ENCODE results near the gene CLPTM1. TPM values are rescaled to one million over a fixed set of nuclear protein-coding genes. Genes with fewer than 3 reads are reported as not detected.
"Not testable (repeated sequence)": the region's sequence is repeated elsewhere in the genome, so short reads cannot be mapped to it uniquely, and the experiment has no call there.

CLPTM1 gene
- total RNA-seq, 1 donor from 2014 or later, result 39.6 TPM

GRCh38 chr19:44958090-44958489, 2.9 kb downstream of the CLPTM1 start:
- TF ChIP-seq, protein P1, sequence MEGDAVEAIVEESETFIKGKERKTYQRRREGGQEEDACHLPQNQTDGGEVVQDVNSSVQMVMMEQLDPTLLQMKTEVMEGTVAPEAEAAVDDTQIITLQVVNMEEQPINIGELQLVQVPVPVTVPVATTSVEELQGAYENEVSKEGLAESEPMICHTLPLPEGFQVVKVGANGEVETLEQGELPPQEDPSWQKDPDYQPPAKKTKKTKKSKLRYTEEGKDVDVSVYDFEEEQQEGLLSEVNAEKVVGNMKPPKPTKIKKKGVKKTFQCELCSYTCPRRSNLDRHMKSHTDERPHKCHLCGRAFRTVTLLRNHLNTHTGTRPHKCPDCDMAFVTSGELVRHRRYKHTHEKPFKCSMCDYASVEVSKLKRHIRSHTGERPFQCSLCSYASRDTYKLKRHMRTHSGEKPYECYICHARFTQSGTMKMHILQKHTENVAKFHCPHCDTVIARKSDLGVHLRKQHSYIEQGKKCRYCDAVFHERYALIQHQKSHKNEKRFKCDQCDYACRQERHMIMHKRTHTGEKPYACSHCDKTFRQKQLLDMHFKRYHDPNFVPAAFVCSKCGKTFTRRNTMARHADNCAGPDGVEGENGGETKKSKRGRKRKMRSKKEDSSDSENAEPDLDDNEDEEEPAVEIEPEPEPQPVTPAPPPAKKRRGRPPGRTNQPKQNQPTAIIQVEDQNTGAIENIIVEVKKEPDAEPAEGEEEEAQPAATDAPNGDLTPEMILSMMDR (conservative IDR thresholded peaks at IDR 0.05; ENCODE audit: low read depth, low read length), result no peak
- H3K4me3 ChIP-seq (ENCODE audit: low read depth, low read length), result no peak overlapping the region

DNA sequence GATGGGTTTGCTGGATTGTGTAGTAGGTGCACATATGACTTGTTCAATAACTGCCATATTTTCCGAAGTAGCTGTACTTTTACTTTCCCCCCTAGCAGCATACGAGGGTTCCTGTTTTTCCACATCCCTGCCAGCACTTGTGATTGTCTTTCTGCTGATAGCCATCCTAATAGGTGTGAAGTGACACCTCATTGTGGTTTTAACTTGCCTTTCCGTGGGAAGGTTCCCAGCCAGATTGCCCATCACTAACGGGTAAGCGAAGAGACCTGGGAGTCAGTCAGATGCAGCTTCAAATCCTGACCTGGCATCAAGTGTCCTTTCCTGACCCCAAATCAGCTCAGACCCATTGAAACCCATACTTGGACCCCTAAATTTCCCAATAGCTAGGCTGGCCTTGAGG, 4.5 kb downstream of the CLPTM1 start:
- H3K4me3 ChIP-seq (ENCODE audit: low read depth, low read length), result no peak overlapping the region
- no peak for DNase-seq (ENCODE audit: low read depth)
- TF ChIP-seq, protein P1 (conservative IDR thresholded peaks at IDR 0.05; ENCODE audit: low read depth, low read length), result no peak

More at GRCh38 chr19:44958090-44958489, 2.9 kb downstream of the CLPTM1 start:
- no peak for DNase-seq (ENCODE audit: low read depth)

DNA sequence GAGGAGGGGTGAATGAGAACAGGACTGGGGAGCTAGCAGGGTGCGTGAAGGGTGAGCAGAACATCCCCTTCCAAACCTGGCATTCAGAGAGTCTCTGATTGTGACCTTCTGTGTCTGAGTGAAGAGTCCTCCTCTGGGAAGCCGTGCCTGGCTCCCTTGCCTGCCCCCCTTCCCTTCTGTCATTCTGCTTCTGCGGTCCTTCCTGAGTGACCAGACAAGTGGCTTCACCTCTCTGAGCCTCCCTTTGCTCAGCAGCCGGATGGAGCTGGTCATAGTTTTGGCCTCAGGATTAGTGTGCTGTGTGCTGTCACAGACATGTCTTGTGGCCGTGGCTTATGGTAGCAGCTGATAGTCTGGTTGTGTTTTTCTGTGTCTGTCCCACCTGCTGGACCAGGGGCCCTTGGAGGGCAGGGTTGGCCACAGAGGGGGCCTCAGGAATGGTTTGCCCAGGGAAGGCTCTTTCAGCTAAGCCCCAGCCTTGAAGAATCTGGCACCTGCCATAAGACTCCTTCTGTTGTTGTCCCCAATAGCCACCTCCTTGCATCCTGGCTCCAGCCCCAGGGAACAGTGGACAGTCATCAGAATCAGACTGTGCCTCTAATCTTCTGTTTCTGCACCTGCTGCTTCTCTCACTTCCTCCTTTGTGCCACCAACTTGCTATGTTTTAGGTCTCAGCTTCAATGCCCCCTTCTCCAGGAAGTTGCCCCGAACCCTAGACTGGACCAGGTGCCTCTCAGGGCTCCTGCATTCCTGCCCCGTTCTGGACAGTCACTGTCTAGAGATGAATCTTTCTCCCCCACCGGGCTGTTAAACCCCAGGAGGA, 5.9 kb downstream of the CLPTM1 start:
- TF ChIP-seq, protein P1 (conservative IDR thresholded peaks at IDR 0.05; ENCODE audit: low read depth, low read length), result no peak
- no peak for DNase-seq (ENCODE audit: low read depth)
- no peak overlapping the region for H3K4me3 ChIP-seq (ENCODE audit: low read depth, low read length)

DNA sequence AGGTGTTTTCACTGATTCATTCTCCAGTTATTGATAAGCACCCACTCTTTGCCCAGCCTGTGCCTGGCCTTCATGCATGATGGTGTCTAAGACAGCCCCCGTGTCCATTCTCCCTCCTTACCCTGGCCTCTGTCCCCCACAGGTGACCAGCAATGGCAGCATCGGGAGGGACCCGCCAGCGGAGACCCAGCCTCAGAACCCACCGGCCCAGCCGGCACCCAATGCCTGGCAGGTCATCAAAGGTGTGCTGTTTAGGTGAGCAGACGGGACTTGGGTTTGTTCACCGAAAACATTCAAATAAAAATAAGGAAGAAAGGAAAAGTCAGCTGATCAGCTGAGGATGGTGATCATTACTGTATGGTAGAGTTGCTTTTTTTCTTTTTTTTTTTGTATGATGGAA, 6.6 kb downstream of the CLPTM1 start:
- DNase-seq (ENCODE audit: low read depth), result no peak
- H3K4me3 ChIP-seq (ENCODE audit: low read depth, low read length), result no peak overlapping the region
- TF ChIP-seq, protein P1 (conservative IDR thresholded peaks at IDR 0.05; ENCODE audit: low read depth, low read length), result no peak

DNA sequence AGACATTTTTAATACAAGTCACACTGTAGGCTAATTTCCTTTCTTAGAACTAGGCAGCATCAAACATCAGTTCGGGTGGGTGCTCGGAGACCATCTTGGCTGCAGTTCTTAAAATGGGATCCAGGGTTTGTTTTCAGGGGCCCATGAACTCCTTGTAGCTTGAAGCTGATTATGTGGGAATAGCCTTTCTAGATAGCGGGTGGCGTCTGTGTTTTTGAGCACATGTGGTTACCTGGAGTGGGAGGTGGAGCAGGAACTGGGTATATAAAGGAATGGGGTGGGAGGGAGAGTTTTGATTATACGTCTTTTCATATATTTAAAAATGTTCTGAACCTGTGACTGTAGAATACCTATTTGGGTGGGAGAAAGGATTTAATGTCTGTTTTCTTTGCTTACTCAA, 12.9 kb downstream of the CLPTM1 start:
- TF ChIP-seq, protein P1 (conservative IDR thresholded peaks at IDR 0.05; ENCODE audit: low read depth, low read length), result no peak
- no peak for DNase-seq (ENCODE audit: low read depth)
- no peak overlapping the region for H3K4me3 ChIP-seq (ENCODE audit: low read depth, low read length)

- no peak for DNase-seq (ENCODE audit: low read depth)
- TF ChIP-seq, protein P1 (conservative IDR thresholded peaks at IDR 0.05; ENCODE audit: low read depth, low read length), result no peak
Measured at GRCh38 chr19:44968670-44969069, 13.5 kb downstream of the CLPTM1 start.

GRCh38 chr19:44969437-44969836, 14.3 kb downstream of the CLPTM1 start:
- TF ChIP-seq, protein P1 (conservative IDR thresholded peaks at IDR 0.05; ENCODE audit: low read depth, low read length), result no peak
- no peak overlapping the region for H3K4me3 ChIP-seq (ENCODE audit: low read depth, low read length)
- no peak for DNase-seq (ENCODE audit: low read depth)

More at GRCh38 chr19:44968670-44969069, 13.5 kb downstream of the CLPTM1 start:
- H3K4me3 ChIP-seq (ENCODE audit: low read depth, low read length), result no peak overlapping the region

- not testable (repeated sequence) for DNase-seq (ENCODE audit: low read depth); H3K4me3 ChIP-seq (ENCODE audit: low read depth, low read length)
Measured at GRCh38 chr19:44971451-44971850, 16.3 kb downstream of the CLPTM1 start.
